Breast epithelium (tissue), 4 donors: ENCODE measurements around the gene PRDX2. TPM values are rescaled to one million over a fixed set of nuclear protein-coding genes. Genes with fewer than 3 reads are reported as not detected.

ENCODE experiments used
- DNase-seq, 2 donors: peaks; one replicate each; pipeline ENCODE4 v3.0.0-alpha.2; 2019; ENCODE audit warnings: low spot score in 2 of 2
- H3K27ac ChIP-seq, 2 donors: fragments of 200-600 bp; sonication (generic) in 1 of 2; one replicate each; pipeline ENCODE4 v1.5.1; 2016 to 2019; ENCODE audit warnings: mild to moderate bottlenecking in 1 of 2
- H3K27me3 ChIP-seq, 2 donors: fragments of 200-600 bp; sonication (generic) in 1 of 2; one replicate each; pipeline versions ENCODE4 v1.5.1 to v1.6.0; 2017 to 2019; ENCODE audit warnings: control low read depth in 1 of 2, mild to moderate bottlenecking in 1 of 2
- H3K36me3 ChIP-seq: fragments of 200-600 bp; one replicate; pipeline ENCODE4 v1.5.1; 2019
- H3K4me1 ChIP-seq, 2 donors: fragments of 200-600 bp; sonication (generic); one replicate each; pipeline ENCODE4 v1.5.1; 2016 to 2019; ENCODE audit warnings: control low read depth in 1 of 2
- H3K4me3 ChIP-seq, 3 donors: fragments of 200-600 bp; sonication (generic); 1 replicate in 2 of 3; 2 replicates in 1 of 3; pipeline ENCODE4 v1.5.1; 2016 to 2019; ENCODE audit warnings: mild to moderate bottlenecking in 3 of 3, moderate library complexity in 2 of 3
- H3K9me3 ChIP-seq, 2 donors: fragments of 200-600 bp; sonication (generic) in 1 of 2; one replicate each; pipeline ENCODE4 v1.5.1; 2016 to 2019; ENCODE audit warnings: control low read depth in 1 of 2
- POLR2A ChIP-seq: fragments of 450-650 bp; IDR thresholded peaks from one replicate; pipeline ENCODE4 v1.6.1; 2016; ENCODE audit warnings: antibody characterized with exemption, mild to moderate bottlenecking, moderate library complexity
- POLR2AphosphoS5 ChIP-seq, 3 donors: sonication (generic); formaldehyde crosslinking; IDR thresholded peaks; one replicate each; pipeline ENCODE4 v1.6.1; 2017; ENCODE audit warnings: antibody characterized with exemption in 3 of 3
- intact Hi-C: fragments of 100-400 bp; cut with DNase I; formaldehyde crosslinking; loops from one replicate; pipeline ENCODE4 v1.15.1; 2023; ENCODE audit warnings: low total_unique reads
- total RNA-seq, 3 donors: library from RNA; depleted of rRNA; stranded (reverse); fragments of >200 nt; gene quantifications; one replicate each; pipeline ENCODE4 v1.1.0, GENCODE V29; 2016
- TF ChIP-seq, protein P1 (sequence below), 3 donors: fragments of 450-650 bp; IDR thresholded peaks; one replicate each; pipeline ENCODE4 v1.5.1; 2016 to 2017; ENCODE audit warnings: antibody characterized with exemption in 3 of 3, mild to moderate bottlenecking in 3 of 3, moderate library complexity in 3 of 3

PRDX2 gene
- total RNA-seq, 3 donors from 2014 or later, result 150 to 199 (median 199) TPM

DNA sequence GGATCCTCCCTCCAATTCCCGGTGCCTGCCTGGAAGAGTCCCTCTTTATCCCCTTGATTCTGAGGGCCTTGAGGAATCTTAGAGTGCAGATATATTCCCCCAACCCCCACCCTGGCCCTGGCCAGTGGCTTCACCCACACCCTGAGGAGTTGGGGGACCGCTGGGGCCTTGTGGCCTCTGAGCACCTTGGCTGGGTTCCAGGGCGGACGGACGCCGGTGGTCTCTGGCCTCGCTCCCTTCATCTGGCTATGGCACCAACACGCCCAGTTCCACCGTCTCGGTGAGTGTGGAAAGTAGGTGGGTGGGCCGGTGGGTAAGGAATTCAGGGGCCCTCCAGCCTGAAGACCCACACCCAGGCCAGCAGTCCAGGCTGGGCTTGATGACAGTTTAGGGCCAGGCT lies 41.7 kb upstream of the PRDX2 start:
- intact Hi-C loops, result loop anchor here (10.0 kb wide), 1 partner anchor 79 kb away; no protein-coding TSS in a partner anchor
- Histone ChIP-seq H3K4me3 (no peak overlapping the region), H3K27ac (no peak overlapping the region), H3K27me3 (peaks cover 8 to 59% of the 10 kb centered on the region in 2 donors), H3K4me1 (peaks cover 4 to 11% of the 10 kb centered on the region in 2 donors), H3K9me3 (no peaks in the 10 kb centered on the region), H3K36me3 (no peaks in the 10 kb centered on the region)
- TF ChIP-seq POLR2A (no peak), POLR2AphosphoS5 (IDR thresholded peaks at IDR 0.05) (no peak)
- TF ChIP-seq, protein P1, sequence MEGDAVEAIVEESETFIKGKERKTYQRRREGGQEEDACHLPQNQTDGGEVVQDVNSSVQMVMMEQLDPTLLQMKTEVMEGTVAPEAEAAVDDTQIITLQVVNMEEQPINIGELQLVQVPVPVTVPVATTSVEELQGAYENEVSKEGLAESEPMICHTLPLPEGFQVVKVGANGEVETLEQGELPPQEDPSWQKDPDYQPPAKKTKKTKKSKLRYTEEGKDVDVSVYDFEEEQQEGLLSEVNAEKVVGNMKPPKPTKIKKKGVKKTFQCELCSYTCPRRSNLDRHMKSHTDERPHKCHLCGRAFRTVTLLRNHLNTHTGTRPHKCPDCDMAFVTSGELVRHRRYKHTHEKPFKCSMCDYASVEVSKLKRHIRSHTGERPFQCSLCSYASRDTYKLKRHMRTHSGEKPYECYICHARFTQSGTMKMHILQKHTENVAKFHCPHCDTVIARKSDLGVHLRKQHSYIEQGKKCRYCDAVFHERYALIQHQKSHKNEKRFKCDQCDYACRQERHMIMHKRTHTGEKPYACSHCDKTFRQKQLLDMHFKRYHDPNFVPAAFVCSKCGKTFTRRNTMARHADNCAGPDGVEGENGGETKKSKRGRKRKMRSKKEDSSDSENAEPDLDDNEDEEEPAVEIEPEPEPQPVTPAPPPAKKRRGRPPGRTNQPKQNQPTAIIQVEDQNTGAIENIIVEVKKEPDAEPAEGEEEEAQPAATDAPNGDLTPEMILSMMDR (IDR thresholded peaks at IDR 0.05), result no peak
- no peak for DNase-seq

DNA sequence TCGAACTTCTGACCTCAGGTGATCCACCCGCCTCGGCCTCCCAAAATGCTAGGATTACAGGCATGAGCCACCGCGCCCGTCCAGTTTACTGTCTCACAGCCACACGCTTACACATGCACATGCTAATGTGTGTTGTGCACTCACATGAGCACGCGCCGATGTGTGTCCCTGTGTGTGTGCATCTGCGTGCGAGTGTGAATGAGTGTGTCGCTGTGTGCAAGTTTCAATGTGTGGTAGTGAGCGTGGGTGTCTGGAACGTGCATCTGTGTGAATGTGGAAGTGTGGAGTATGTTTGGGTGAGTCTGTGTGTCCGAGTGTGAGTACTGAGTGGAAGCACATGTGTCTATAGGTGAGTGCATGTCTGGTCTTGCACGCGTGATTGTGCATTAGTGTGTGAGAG lies 40.9 kb upstream of the PRDX2 start:
- no peak overlapping the region for H3K4me3 ChIP-seq
- H3K27ac ChIP-seq, result no peak overlapping the region
- TF ChIP-seq POLR2AphosphoS5 (IDR thresholded peaks at IDR 0.05) (no peak), POLR2A (no peak)
- TF ChIP-seq, protein P1 (IDR thresholded peaks at IDR 0.05), result no peak
- H3K4me1 ChIP-seq, result peaks cover 4 to 11% of the 10 kb centered on the region in 2 donors
- no peak for DNase-seq
- no peaks in the 10 kb centered on the region for H3K9me3 ChIP-seq
- H3K36me3 ChIP-seq, result no peaks in the 10 kb centered on the region
- H3K27me3 ChIP-seq, result peaks cover 12 to 66% of the 10 kb centered on the region in 2 donors
- intact Hi-C loops, result loop anchor here (10.0 kb wide), 1 partner anchor 78 kb away; no protein-coding TSS in a partner anchor

DNA sequence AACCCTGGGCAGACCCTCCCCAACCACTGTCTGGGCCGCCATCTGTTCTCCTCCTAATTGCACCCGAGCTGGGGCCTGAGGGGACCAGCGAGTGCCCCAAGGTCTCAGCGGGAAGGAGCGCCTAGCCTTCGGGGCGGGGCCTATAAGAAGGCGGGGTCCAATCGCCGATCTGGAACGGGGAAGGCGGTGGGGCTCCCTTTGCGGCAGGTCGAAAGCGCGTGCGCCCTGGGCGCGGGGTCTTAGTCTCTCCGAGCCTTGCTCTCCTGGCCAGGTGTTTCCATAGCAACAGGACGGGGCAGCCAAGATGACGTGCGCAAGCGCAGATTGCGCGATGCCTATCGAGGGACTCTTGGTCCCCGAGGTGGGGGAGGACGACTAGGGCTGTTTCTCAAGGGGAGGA lies 39.5 kb upstream of the PRDX2 start:
- no peaks in the 10 kb centered on the region for H3K36me3 ChIP-seq
- intact Hi-C loops, result loop anchor here (10.0 kb wide), 1 partner anchor 76 kb away; no protein-coding TSS in a partner anchor
- no peak for TF ChIP-seq POLR2AphosphoS5 (IDR thresholded peaks at IDR 0.05)
- TF ChIP-seq, protein P1 (IDR thresholded peaks at IDR 0.05), result no peak
- TF ChIP-seq POLR2A, result no peak
- H3K4me3 ChIP-seq, result peak overlapping the region in 2 of 3 donors; percentile 23 to 24
- H3K27ac ChIP-seq, result no peak overlapping the region
- no peak for DNase-seq
- H3K9me3 ChIP-seq, result no peaks in the 10 kb centered on the region
- peaks cover 12 to 78% of the 10 kb centered on the region in 2 donors for H3K27me3 ChIP-seq
- peaks cover 4 to 6% of the 10 kb centered on the region in 2 donors for H3K4me1 ChIP-seq

DNA sequence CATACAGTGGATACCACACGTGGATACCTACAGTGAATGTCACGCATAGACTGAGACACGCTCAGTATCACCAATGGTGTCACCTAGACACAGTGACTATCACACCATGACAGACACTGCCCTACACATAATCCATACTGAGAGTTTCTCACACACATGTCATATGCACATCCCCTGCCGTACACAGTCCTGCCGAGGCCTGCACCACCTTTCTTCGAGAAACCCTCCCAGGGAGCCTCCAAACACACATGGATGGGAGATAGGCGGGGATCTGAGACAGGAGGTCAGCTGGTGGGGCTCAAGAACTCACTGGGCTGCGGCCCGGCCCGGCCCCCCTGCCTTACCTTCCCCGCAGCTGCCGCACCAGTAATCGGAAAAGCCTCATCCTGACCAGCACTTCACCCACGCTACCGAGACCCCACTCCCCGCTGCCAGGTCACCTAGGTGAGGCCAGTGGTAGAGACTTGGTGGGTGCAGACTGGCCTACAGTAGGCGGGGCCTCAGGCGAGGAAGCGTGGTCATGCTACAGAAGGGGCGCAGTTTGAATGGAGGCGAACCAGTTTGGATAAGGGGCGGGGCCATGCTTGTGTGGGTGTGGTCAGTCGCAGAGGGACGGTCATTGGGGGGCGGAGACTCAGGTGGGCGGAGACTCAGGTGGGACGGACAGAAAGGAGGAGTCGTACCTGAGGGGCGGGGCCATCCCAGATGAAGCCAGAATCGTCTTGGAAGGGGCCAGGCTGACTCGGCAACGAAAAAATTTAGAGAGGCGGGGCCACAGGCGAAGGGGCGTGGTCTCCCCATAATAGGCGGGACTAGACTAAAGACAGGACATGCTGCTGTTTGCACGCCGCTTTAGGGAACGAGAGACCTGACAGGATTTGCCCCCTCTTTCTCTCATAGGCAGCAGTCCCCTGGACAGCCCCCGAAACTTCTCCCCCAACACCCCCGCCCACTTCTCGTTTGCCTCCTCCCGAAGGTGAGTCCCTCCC lies 38.8 kb upstream of the PRDX2 start:
- Histone ChIP-seq H3K4me3 (peak overlapping the region in 2 of 3 donors; percentile 23 to 24), H3K9me3 (no peaks in the 10 kb centered on the region), H3K4me1 (peaks cover 4 to 6% of the 10 kb centered on the region in 2 donors), H3K36me3 (no peaks in the 10 kb centered on the region), H3K27me3 (peaks cover 13 to 85% of the 10 kb centered on the region in 2 donors), H3K27ac (no peak overlapping the region)
- DNase-seq, result peak in 1 of 2 donors; percentile 44
- TF ChIP-seq POLR2A (no peak), POLR2AphosphoS5 (IDR thresholded peaks at IDR 0.05) (no peak)
- TF ChIP-seq, protein P1 (IDR thresholded peaks at IDR 0.05), result no peak
- intact Hi-C loops, result loop anchor here (10.0 kb wide), 1 partner anchor 76 kb away; no protein-coding TSS in a partner anchor
